ENCODE results near the gene HEATR3. TPM values are rescaled to one million over a fixed set of nuclear protein-coding genes. Genes with fewer than 3 reads are reported as not detected.
A peak's percentile ranks its signal among the peaks of the same experiment; 100 is the strongest.

Gene HEATR3
- total RNA-seq, 1 experiment from 2014 or later: 28.0 TPM

DNA sequence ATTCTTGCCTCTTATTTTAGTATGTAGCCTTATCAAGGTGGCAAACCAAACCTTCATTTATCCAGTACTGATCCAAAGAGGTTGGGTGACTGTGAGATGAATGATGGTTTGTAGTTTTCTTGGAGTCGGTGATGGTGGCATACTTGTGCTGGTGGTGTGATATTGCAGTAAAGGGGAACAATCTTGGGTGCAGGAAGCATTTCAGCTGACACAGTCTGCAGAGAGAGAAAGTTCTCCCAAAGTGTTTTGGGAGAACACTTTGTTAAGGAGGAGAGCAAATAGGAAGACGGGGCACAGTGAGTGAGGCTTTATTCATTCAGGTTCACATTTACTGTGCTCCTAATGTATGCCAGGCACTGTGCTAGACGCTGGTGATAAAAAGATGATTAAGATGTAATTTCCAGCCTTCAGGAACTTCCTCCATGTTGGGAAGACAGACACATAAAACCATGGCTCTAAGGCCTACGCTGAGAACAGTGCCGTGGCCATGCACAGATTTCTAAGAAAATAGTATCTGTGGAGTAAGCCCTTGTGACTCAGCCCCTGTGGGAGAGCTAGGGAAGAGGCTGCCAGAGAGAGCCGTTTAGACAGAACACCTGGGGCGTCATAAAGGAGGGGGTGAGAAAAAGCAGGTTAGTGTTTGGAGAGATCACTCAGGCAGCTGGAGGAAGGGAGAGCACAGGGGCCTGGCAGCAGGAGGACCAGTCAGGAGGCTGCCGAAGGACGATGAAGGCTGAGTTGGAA lies 13.8 kb downstream of the HEATR3 start:
- Mint-ChIP-seq H3K27ac (peak overlapping the region; percentile 34; the same call in 1 of the 2 replicates), H3K36me3 (peaks cover 51% of the 10 kb centered on the region), H3K9me3 (no peaks in the 10 kb centered on the region), H3K4me3 (no peak overlapping the region), H3K27me3 (ENCODE audit: low read depth) (no peaks in the 10 kb centered on the region), H3K4me1 (no peaks in the 10 kb centered on the region)
- no peak for TF ChIP-seq FOXP1 (CRISPR knock-in tag; IDR thresholded peaks at IDR 0.05; ENCODE audit: borderline replicate concordance)
- no peak for TF ChIP-seq NFYB (CRISPR knock-in tag; conservative IDR thresholded peaks at IDR 0.05; ENCODE audit: low read depth)
- TF ChIP-seq, protein P1, sequence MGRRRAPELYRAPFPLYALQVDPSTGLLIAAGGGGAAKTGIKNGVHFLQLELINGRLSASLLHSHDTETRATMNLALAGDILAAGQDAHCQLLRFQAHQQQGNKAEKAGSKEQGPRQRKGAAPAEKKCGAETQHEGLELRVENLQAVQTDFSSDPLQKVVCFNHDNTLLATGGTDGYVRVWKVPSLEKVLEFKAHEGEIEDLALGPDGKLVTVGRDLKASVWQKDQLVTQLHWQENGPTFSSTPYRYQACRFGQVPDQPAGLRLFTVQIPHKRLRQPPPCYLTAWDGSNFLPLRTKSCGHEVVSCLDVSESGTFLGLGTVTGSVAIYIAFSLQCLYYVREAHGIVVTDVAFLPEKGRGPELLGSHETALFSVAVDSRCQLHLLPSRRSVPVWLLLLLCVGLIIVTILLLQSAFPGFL (CRISPR knock-in tag; IDR thresholded peaks at IDR 0.05; ENCODE audit: borderline replicate concordance): no peak
- no peak for TF ChIP-seq CBFB (CRISPR knock-in tag; IDR thresholded peaks at IDR 0.05; ENCODE audit: low read depth)
- TF ChIP-seq, protein P2, sequence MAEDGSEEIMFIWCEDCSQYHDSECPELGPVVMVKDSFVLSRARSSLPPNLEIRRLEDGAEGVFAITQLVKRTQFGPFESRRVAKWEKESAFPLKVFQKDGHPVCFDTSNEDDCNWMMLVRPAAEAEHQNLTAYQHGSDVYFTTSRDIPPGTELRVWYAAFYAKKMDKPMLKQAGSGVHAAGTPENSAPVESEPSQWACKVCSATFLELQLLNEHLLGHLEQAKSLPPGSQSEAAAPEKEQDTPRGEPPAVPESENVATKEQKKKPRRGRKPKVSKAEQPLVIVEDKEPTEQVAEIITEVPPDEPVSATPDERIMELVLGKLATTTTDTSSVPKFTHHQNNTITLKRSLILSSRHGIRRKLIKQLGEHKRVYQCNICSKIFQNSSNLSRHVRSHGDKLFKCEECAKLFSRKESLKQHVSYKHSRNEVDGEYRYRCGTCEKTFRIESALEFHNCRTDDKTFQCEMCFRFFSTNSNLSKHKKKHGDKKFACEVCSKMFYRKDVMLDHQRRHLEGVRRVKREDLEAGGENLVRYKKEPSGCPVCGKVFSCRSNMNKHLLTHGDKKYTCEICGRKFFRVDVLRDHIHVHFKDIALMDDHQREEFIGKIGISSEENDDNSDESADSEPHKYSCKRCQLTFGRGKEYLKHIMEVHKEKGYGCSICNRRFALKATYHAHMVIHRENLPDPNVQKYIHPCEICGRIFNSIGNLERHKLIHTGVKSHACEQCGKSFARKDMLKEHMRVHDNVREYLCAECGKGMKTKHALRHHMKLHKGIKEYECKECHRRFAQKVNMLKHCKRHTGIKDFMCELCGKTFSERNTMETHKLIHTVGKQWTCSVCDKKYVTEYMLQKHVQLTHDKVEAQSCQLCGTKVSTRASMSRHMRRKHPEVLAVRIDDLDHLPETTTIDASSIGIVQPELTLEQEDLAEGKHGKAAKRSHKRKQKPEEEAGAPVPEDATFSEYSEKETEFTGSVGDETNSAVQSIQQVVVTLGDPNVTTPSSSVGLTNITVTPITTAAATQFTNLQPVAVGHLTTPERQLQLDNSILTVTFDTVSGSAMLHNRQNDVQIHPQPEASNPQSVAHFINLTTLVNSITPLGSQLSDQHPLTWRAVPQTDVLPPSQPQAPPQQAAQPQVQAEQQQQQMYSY (CRISPR knock-in tag; IDR thresholded peaks at IDR 0.05): no peak
- TF ChIP-seq, protein P3, sequence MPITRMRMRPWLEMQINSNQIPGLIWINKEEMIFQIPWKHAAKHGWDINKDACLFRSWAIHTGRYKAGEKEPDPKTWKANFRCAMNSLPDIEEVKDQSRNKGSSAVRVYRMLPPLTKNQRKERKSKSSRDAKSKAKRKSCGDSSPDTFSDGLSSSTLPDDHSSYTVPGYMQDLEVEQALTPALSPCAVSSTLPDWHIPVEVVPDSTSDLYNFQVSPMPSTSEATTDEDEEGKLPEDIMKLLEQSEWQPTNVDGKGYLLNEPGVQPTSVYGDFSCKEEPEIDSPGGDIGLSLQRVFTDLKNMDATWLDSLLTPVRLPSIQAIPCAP (CRISPR knock-in tag; IDR thresholded peaks at IDR 0.05): no peak
- ATAC-seq (no peak), DNase-seq (ENCODE audit: low spot score) (no peak)
- POLR2A ChIA-PET: no interaction called here
- CTCF ChIA-PET: no interaction called here

DNA sequence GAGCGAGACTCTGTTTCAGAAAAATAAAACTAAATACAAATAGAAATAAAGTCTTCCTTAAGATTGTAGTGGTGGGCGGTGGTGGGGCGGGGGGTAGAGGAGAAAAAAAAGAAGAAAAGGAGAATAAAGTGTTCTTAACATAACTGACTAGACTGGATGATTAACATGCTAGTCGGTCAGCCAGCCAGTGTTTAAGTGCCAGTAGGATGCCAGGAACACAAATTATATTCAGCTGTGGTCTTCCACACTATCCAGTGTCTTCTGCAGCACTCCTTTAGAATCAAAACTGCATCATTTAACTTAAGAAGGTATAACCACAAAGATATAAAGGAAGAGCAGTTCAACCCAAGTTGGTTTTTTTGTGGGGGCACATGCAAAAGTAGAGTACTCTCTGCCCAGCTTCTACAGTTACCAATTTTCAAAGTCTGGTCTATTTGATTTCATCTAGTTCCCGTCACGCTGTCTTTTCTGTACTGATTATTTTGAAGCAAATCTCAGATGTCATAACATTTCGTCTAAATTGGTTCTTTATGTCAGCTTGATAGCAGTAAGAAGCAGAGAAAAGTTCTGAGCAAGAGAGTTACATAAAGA lies 15.8 kb downstream of the HEATR3 start:
- no peak overlapping the region for H3K4me3 Mint-ChIP-seq
- no peaks in the 10 kb centered on the region for H3K4me1 Mint-ChIP-seq
- H3K27me3 Mint-ChIP-seq (ENCODE audit: low read depth): no peaks in the 10 kb centered on the region
- ChIA-PET CTCF (no interaction called here), POLR2A (no interaction called here)
- H3K27ac Mint-ChIP-seq: no peak overlapping the region; the same call in 1 of the 2 replicates
- ATAC-seq (no peak), DNase-seq (ENCODE audit: low spot score) (no peak)
- TF ChIP-seq ZNF671 (CRISPR knock-in tag; IDR thresholded peaks at IDR 0.05) (no peak), RELA (CRISPR knock-in tag; IDR thresholded peaks at IDR 0.05; ENCODE audit: borderline replicate concordance) (no peak), OVOL2 (CRISPR knock-in tag; IDR thresholded peaks at IDR 0.05; ENCODE audit: borderline replicate concordance) (no peak), ZNF317 (CRISPR knock-in tag; IDR thresholded peaks at IDR 0.05; ENCODE audit: borderline replicate concordance, low read depth) (no peak)
- TF ChIP-seq, protein P4, sequence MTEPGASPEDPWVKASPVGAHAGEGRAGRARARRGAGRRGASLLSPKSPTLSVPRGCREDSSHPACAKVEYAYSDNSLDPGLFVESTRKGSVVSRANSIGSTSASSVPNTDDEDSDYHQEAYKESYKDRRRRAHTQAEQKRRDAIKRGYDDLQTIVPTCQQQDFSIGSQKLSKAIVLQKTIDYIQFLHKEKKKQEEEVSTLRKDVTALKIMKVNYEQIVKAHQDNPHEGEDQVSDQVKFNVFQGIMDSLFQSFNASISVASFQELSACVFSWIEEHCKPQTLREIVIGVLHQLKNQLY (CRISPR knock-in tag; IDR thresholded peaks at IDR 0.05): no peak
- no peaks in the 10 kb centered on the region for H3K9me3 Mint-ChIP-seq
- peaks cover 60% of the 10 kb centered on the region for H3K36me3 Mint-ChIP-seq

DNA sequence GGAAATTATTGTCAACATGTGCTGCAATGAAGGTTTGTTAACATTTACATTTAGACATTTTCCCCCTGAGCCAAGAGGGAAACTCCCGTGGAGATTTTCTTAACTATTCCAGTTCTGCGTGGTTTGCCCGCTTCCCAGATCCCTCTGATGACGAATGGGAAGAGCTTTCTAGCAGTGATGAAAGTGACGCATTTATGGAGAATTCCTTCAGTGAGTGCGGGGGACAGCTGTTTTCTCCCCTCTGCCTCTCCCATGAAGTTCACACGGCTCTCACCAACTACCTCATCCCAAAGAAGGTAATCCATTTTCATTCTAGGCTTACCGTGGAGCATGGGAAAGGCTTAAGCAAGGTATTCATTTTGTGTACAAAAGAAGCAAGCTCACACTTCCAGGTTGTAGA lies 18.2 kb downstream of the HEATR3 start:
- H3K27me3 Mint-ChIP-seq (ENCODE audit: low read depth): no peaks in the 10 kb centered on the region
- no peak for DNase-seq (ENCODE audit: low spot score)
- no peaks in the 10 kb centered on the region for H3K4me1 Mint-ChIP-seq
- POLR2A ChIA-PET: no interaction called here
- no peaks in the 10 kb centered on the region for H3K9me3 Mint-ChIP-seq
- no peak for ATAC-seq
- no peak overlapping the region for H3K27ac Mint-ChIP-seq
- CTCF ChIA-PET: no interaction called here
- peaks cover 59% of the 10 kb centered on the region for H3K36me3 Mint-ChIP-seq
- no peak overlapping the region for H3K4me3 Mint-ChIP-seq
- TF ChIP-seq ZNF263 (CRISPR knock-in tag; IDR thresholded peaks at IDR 0.05; ENCODE audit: low read depth): no peak
- TF ChIP-seq, protein P5, sequence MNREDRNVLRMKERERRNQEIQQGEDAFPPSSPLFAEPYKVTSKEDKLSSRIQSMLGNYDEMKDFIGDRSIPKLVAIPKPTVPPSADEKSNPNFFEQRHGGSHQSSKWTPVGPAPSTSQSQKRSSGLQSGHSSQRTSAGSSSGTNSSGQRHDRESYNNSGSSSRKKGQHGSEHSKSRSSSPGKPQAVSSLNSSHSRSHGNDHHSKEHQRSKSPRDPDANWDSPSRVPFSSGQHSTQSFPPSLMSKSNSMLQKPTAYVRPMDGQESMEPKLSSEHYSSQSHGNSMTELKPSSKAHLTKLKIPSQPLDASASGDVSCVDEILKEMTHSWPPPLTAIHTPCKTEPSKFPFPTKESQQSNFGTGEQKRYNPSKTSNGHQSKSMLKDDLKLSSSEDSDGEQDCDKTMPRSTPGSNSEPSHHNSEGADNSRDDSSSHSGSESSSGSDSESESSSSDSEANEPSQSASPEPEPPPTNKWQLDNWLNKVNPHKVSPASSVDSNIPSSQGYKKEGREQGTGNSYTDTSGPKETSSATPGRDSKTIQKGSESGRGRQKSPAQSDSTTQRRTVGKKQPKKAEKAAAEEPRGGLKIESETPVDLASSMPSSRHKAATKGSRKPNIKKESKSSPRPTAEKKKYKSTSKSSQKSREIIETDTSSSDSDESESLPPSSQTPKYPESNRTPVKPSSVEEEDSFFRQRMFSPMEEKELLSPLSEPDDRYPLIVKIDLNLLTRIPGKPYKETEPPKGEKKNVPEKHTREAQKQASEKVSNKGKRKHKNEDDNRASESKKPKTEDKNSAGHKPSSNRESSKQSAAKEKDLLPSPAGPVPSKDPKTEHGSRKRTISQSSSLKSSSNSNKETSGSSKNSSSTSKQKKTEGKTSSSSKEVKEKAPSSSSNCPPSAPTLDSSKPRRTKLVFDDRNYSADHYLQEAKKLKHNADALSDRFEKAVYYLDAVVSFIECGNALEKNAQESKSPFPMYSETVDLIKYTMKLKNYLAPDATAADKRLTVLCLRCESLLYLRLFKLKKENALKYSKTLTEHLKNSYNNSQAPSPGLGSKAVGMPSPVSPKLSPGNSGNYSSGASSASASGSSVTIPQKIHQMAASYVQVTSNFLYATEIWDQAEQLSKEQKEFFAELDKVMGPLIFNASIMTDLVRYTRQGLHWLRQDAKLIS (CRISPR knock-in tag; IDR thresholded peaks at IDR 0.05; ENCODE audit: borderline replicate concordance): no peak
- TF ChIP-seq, protein P6, sequence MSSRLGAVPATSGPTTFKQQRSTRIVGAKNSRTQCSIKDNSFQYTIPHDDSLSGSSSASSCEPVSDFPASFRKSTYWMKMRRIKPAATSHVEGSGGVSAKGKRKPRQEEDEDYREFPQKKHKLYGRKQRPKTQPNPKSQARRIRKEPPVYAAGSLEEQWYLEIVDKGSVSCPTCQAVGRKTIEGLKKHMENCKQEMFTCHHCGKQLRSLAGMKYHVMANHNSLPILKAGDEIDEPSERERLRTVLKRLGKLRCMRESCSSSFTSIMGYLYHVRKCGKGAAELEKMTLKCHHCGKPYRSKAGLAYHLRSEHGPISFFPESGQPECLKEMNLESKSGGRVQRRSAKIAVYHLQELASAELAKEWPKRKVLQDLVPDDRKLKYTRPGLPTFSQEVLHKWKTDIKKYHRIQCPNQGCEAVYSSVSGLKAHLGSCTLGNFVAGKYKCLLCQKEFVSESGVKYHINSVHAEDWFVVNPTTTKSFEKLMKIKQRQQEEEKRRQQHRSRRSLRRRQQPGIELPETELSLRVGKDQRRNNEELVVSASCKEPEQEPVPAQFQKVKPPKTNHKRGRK (CRISPR knock-in tag; IDR thresholded peaks at IDR 0.05; ENCODE audit: borderline replicate concordance): no peak
- no peak for TF ChIP-seq ATF1 (CRISPR knock-in tag; IDR thresholded peaks at IDR 0.05)
- no peak for TF ChIP-seq IRF2 (CRISPR knock-in tag; IDR thresholded peaks at IDR 0.05; ENCODE audit: borderline replicate concordance, low read depth)
- TF ChIP-seq, protein P7, sequence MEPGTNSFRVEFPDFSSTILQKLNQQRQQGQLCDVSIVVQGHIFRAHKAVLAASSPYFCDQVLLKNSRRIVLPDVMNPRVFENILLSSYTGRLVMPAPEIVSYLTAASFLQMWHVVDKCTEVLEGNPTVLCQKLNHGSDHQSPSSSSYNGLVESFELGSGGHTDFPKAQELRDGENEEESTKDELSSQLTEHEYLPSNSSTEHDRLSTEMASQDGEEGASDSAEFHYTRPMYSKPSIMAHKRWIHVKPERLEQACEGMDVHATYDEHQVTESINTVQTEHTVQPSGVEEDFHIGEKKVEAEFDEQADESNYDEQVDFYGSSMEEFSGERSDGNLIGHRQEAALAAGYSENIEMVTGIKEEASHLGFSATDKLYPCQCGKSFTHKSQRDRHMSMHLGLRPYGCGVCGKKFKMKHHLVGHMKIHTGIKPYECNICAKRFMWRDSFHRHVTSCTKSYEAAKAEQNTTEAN (CRISPR knock-in tag; IDR thresholded peaks at IDR 0.05): no peak
